NCI-H2107 treated with DMSO at 0.1 percent for 48 hours (cell line): ENCODE data around the gene SLC7A4.
"Not testable (repeated sequence)": the region's sequence is repeated elsewhere in the genome, so short reads cannot be mapped to it uniquely, and the experiment has no call there.

Source experiments
- DNase-seq: peaks from one replicate; lab custom pipeline; 2025; ENCODE audit not compliant: unreplicated experiment; lab: John Stamatoyannopoulos, UW

The SLC7A4 gene

DNA sequence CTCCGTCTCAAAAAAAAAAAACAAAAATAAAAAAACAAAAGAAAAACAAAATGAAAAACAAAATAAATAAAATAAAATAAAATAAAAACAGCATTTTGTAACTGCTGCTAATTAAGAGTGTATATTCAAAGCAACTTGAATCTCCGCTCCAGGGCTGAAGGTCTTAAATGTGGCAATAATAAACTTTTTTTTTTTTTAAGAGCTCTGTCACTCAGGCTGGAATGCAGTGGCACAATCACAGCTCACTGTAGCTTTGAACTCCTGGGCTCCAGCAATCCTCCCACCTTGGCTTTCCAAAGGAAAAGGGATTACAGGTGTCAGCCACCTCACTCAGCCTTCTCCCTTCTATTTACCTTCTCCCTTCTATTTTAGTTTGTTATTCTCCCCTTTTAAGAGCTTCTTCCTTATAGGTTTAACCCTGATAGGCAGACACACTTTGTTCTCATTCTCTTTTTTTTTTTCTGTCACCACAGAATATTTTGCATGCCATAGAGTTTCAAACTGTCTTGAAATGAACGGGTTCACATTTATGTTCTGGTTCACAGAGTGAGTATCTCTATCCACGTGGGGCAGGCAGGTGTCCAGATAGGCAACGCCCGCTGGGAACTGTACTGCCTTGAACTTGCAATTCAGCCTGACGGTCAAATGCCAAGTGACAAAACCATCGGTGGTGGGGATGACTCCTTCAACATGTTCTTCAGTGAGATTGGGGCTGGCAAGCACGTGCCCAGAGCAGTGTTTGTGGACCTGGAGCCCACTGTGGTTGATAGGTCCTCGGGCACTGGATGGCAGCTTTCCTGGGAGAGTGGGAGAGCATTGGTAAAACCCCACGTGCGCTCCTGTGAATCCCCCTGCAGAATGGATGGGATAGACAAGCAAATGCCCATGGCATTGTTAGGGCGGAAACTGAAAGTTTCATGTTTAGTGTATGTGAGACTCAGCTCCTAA is 32.8 kb upstream of the SLC7A4 start:
- DNase-seq, result no peak

DNA sequence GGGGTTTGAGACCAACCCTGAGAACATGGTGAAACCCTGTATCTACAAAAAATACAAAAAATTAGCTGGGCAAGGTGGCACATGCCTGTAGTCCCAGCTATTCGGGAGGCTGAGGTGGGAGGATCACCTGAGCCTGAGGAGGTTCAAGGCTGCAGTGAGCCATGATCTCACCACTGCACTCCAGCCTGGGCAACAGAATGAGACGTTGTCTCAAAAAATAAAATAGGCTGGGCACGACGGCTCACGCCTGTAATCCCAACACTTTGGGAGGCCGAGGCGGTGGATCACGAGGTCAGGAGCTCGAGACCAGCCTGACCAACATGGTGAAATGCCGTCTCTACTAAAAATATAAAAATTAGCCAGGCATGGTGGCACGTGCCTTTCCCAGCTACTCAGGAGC is 32.1 kb upstream of the SLC7A4 start:
- DNase-seq, result not testable (repeated sequence)

DNA sequence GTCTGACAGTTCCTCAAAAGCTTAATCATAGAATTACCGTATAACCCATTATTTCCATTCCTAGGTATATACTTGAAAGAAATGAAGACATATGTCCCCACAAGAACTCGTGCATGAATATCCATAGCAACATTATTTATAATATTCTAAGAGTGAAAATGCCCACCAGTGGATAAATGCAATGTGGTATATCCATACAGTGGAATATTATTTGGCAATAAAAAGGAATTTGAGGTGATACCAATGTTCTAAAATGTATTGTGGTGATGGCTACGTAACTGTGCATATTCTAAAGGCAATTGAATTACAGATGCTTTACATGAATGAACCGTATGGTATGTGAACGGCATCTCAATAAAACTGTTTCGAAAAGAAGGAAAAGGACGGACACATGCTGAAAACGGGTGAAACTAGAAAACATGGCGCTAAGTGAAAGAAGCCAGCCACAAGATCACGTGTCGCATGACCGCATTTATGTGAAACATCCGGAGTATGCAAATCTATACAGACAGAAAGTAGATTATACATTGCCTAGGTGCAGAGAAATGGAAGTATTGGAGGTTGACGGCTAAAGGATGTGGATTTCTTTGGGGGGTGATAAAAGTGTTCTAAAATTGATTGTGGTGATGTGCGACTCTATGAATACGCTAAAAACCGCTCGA is 29.4 kb upstream of the SLC7A4 start:
- DNase-seq, result not testable (repeated sequence)

DNA sequence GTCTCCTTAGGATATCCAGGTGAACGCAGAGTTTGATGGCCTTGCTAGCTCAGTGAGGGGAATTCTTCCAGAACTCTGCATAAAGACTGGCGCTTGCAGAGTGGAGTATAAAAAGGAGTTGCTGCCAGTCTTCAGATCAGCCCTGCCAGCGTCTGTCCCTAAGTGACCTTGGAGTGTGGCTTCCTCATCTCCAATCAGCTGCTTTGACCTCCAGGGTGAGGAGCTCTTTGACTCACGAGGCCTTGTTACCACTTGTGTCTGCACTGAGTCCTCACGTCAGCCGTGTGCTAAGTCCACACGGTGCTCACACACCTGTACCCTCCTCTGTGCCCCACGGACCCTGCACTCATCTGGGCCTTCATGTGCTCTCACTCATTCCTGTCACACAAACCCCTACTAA is 28.0 kb upstream of the SLC7A4 start:
- DNase-seq, result not testable (repeated sequence)

DNA sequence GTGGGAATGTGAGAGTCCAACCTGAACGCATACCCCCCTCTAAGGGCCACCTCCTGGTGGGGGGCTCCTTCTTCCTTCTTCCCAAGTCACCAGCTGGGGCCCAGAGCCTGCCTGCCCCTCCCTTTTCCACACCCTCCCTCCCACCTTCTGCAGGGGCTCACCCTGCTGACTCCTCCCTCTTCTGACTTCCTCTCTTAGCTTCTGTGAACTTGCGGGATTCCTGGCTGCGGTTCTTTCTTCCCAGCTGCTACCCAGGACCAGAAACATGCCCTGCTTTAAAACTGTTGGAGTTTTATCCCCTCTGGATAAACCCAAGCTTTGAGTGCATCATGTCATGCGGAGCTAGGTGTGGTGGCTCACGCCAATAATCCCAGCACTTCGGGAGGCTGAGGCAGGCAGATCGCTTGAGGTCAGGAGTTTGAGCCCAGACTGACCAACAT is 23.5 kb upstream of the SLC7A4 start:
- no peak for DNase-seq

DNA sequence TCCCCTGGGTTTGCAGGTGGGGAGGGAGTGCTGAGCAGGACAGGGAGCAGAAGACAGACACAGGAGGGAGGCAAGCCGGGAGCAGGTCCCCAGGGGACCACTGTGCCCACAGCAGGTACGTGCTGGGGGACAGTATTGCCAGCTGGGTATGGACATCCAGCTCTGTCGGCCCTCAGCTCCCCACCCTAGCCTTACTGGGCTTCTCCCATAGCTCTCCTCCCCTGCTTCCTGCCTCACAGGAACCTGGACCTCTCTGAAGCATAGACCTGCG is 23.1 kb upstream of the SLC7A4 start:
- no peak for DNase-seq

DNA sequence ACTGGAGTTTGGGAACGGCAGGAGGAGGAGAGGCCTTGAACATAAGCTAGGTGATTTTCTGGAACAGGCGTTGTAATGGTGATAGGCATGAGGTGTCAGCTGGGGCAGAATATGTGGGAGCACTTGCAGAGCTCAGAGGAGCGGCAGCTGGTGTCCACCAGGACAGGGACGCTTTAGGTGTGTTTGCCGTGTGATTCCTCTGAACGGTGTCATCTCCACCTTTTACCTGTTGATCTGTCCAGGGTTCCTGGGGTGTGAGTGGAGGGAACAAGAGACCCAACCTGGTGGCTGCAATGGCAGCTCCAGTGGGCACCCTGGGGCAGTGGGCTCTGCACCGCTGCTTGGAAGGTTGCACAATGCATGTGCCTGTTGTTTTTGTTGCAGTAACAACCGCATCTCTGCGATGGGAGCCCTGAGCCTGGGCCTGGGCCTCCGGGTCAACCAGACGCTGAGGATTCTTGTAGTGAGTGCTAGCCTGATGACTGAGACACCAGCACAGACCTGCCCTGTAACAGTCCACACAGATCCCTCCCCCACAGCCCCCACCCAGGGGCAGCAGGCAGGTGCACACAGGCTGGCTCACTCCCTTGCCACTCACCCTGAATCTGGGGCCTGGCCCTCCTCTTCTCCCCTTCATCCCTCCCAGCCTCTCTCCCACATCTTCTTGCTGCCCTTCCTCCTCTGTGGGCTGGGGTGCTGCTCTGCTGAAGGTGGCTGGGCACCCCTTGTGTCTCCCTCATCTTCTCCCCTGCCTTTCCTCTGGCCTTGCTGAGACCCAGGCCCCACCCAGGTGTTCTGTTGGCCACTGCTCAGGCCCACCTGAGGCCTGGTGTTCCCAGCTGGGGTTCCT is 22.6 kb upstream of the SLC7A4 start:
- no peak for DNase-seq

DNA sequence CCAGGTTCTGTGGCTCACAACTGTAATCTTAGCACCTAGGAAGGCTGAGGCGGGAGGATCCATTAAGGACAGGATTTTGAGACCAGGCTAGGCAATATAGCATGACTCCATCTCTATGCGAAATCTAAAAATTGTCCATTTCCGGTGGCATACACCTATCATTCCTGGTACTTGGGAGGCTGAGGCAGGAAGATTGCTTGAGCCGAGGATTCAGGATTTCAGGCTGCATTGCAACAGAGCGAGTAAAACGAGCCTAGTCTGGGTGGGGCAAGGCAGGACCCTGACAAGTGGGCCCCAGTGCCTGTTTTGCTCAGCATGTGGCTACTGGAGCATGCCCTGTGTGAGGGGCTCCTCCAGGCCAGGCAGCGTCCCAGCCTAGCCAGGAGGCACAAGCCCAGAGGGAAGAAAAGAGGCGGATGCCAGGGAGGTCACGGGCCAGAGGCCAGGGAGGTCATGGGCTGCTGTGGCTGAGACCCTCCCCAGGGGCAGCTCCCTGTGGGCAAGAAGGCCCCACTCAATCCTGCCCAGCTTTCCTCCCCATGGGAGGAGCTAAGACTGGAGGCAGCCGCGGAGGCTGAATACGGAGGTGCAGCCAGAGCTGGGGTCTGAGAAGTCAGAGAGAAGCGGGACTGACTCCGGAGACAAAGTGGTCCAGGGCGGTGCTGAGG is 21.8 kb upstream of the SLC7A4 start:
- DNase-seq, result no peak

DNA sequence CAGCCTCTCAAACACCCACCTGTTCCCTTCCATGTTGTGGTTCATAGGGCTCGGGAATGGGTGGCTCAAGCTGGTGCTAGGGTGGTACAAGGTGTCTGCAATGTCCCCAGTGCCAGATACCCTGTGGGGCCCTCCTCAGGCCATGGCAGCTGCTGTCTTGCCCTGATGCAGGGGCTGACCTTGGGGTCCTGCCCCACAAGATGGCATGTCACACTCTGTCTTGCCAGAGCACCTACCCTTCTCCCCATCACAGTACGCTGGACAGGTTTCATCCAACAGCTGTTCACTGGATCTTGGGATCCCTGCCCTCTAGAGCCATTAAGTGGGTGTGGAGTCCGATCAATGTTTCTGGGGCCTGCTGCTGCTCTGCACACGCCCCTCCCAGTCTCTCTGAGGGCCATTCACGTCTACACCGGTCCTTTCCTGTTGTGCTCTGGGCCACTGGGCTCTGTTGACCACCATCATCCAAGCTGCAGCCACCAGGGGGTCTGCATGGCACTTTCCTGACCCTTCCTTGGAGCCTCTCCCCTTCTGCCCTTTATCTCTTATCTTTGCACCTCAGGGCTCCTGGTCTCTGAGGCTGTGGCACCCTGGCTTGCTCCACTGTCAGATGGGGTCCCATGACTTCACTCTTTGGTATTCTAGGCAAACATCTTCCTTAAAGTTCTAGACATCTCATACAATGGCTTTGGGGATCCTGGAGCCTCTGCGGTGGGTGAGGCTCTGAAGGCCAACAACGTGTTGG is 20.5 kb upstream of the SLC7A4 start:
- DNase-seq, result no peak

DNA sequence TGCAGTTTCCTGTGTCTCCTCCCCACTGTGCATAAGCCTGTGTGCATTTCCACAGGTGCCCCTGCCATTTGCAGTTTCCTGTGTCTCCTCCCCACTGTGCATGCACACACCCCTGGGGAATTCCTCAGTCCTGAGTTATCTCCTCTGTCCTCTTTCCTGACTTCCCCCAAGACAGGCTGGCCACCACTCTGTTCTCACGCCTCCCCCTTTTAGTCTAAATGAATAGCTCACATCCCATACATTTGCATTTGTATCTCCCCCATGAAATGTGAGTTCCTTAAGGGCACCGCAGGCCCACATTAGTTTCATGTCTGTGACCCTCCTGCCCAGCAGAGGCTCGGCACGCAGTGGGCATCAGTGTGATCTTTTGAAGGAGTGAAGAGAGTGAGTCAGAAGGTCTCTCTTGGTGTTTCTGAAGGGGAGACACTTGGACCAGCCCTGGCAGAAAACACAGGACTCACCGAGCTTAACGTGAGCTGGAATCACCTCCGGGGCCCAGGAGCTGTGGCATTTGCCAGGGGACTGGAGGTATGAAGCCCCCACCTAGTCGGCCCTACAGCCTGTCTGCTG is 19.6 kb upstream of the SLC7A4 start:
- no peak for DNase-seq

DNA sequence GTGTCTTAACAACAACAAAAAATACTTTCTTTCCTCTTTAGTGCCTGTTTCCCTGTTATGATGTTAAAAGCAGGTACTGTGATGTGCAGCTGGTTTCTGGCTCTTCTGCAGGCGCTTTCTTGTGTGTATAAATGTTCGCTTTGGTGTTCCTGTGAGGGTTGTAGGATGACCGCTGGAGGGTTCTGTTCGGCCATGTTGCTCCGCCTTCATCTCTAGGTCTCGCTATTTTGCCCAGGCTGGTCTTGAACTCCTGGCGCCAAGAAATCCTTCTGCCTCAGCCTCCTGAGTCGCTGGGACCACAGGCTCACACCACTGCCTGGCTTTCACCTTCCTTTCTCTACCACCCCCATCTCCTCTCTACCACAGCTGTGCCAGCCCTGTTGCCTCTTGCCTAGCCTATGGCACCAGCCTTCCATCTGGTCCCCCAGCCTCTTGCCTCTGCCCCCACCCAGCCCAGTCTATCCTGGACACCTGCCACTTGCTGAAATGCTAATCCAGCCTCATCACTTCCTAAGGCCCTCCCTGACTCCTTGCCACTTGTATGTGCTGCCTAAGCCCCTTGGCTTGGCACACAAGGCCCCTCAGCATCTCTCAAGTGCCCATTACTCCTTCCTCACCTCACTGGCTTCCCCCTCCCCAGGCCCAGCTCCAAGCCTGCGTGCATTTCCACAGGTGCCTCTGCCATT is 18.9 kb upstream of the SLC7A4 start:
- DNase-seq, result no peak

DNA sequence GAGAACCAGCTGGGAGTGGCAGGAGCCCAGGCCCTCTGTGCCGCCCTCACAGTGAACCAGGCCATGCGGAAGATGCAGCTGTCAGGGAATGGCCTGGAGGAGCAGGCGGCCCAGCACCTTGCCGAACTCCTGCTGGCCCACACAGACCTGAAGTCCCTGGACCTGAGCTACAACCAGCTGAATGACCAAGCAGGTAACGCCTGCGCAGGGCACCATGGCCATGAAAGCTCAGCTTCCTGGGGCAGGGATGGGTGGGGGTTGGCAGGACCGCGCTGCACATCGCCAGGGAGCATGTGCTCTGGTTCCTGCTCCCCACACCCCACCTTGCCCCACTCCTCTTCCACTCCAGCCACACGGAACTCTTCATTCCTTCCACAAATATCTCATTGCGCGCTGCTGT is 16.6 kb upstream of the SLC7A4 start:
- DNase-seq, result not testable (repeated sequence)

DNA sequence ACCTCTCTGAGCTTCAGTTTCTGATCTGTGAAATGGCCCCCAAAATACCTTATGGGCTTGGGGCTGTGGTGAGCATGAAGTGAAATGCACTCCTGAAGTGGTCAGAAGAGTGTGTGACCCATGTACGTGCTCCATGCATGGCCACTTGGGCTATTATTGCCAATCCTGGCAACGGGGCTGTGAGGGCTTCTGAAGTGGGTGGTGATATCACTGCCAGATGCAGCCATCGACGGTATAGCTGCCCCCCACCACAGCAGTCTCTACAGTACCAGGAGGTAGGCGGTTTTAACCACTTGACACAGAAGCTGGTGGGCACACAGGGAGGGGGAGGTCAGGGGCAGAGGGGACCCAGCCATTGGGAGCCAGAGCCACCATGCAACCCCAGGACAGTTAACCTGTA is 16.1 kb upstream of the SLC7A4 start:
- DNase-seq, result not testable (repeated sequence)

DNA sequence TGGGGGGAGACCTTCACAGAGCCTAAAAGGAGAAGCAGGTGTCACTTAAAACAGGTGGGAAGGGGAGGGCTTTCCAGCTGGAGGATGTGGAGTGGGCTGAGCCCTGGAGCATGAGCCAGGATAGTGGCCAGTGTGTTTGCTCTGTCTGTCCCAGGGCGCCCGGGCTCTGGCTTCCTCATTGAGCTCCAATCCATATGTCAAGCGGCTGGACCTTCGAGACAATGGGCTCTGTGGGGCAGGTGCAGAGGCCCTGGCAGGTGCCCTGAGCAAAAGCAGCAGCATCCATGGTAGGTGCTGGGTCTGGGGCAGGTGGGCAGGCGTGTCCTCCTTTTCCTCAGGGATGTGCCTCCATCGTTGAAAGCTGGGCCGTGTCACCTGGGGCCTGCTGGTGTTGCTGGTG is 15.4 kb upstream of the SLC7A4 start:
- no peak for DNase-seq

DNA sequence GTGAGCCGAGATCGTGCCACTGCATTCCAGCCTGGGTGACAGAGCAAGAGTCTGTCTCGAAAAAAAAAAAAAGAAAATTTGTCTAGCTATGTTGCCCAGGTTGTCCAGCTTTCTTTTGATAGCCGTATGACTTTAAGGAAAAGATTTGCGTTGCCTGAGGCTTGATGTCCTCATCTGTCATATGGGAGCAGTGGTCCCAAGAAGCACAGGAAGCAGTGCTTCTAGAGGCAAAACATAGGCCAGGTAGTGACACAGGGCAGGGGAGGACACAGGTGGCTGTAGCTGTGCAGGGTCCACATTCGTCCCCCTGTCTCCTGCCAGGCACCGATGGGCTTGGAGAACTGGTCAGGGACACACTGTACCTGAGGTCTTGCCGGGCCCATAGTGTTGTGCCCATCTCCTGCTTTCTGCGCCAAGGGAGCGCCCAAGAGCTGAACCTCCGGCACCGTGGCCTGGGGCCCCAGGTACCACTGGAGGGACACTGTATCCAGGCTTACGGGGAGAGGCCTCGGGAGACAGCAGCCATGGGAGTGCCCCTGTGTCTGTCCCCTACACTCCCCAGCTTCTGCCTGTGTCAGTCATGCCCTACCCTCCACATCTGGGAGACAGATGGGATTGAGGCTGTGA is 14.8 kb upstream of the SLC7A4 start:
- DNase-seq, result no peak

DNA sequence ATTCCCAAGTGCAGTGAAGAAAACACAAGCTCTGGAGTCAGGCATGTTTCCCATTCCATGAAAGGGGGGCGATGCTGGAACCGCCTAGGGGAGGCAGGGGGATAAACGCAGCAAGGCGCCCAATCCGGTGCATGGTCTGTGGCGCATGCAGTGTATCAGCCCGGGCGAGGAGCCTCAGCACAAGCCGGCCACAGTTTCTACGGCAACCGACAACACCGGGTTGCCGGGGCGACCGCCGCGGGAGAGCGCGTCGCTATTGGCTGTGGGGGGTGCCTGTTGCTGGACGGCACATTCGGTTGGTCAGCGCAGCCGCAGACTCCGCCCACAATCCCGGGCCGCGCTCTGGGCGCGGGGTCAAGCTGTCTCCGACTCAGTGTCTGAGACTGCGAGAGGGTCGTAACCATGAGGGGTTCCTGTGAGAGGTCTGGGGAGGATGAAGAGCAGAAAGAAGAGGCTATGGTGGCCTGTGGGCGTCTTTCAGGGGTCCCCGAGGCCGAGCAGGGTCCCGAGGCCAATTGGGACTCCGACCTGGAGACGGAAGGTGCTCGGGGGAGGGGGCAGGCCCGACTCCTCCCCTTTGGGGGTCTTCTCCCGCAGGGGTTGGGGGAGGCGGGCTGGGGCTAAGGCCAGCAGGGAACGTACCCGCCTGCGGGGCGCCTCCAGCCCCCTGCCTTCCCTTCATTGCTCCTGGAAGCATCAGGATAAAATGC is 13.4 kb upstream of the SLC7A4 start, which contains the start of gene LRRC74B:
Gene LRRC74B, plus strand, starts transcription at position 362 of the 710 bp plus-strand sequence. Its CDS starts 41 bp downstream, at position 403.
- peak; percentile 54 for DNase-seq

DNA sequence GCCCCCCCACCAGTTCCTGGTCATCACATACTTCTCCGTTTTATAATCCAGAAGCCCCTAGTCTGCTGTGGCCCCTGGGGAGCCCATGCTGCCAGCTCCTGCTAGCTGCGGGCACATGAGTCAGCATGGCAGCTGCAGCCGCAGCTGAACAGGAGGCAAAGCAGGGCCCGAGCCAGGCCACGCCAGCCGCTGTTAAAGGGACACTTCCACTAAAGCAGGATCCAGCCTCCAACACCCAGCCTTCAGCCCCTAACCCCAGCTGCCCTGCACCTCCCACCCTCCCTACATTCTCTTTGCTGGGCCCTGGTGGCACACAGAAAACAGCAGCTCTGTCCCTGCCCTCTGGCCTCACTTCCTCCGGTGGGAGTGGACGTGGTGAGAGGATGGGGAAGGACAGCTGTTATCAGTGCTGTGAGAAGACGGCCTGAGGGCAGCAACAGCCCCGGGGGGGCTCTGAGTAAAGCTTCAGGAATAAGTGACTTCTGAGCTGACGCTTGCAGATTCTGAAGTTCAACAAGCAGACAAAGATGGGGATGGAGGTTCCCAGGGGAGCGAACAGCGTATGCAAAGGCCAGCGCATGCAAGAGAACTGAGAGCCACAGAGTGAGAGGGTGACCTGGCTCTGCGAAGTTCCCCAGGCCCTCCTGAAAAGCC is 12.7 kb upstream of the SLC7A4 start:
- no peak for DNase-seq
